Stomach (tissue), 4 donors: ENCODE results near the gene PIGX.

Source experiments
- CTCF ChIP-seq, 7 experiments: fragments of 450-650 bp in 4 of 7; fragments of 200-600 bp in 3 of 7; sonication (generic) in 3 of 7; IDR thresholded peaks; one replicate each; pipeline ENCODE4 v1.5.1; 2016 to 2019; ENCODE audit warnings: antibody characterized with exemption in 7 of 7, control low read depth in 2 of 7, mild to moderate bottlenecking in 1 of 7
- EP300 ChIP-seq: sonication (generic); formaldehyde crosslinking; IDR thresholded peaks from one replicate; pipeline ENCODE4 v1.6.1; 2017; ENCODE audit warnings: antibody characterized with exemption
- POLR2A ChIP-seq, 4 donors: fragments of 450-650 bp; IDR thresholded peaks; one replicate each; pipeline ENCODE4 v1.6.1; 2016; ENCODE audit warnings: antibody characterized with exemption in 4 of 4, control low read depth in 2 of 4, mild to moderate bottlenecking in 1 of 4, moderate library complexity in 1 of 4
- POLR2AphosphoS5 ChIP-seq, 3 donors: sonication (generic); formaldehyde crosslinking; IDR thresholded peaks; one replicate each; pipeline ENCODE4 v1.6.1; 2016; ENCODE audit warnings: antibody characterized with exemption in 3 of 3

DNA sequence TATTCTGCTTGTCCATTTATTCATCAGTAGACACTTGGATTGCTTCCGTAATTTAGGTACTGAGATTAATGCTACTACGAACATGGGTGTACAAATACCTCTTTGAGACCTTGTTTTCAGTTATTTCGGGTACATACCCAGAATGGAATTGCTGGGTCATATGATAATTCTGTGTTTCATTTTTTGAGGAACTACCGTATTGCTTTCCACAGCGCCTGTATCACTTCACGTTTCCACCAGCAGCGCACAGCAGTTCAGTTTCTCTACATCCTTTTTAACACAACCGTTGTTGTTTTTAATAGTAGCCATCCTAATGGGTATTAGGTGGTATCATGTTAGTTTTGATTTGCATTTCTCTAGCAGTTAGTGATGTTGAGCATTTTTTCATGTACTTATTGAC is 36.9 kb downstream of the PIGX start:
- TF ChIP-seq POLR2A (IDR thresholded peaks at IDR 0.05) (no peak), CTCF (IDR thresholded peaks at IDR 0.05) (no peak), POLR2AphosphoS5 (IDR thresholded peaks at IDR 0.05) (no peak), EP300 (no peak)
